ENCODE measurements around the gene SELENOP. TPM values are rescaled to one million over a fixed set of nuclear protein-coding genes. Genes with fewer than 3 reads are reported as not detected.

Gene SELENOP
- total RNA-seq, 4 donors from 2014 or later: 323 to 965 (median 866) TPM

DNA sequence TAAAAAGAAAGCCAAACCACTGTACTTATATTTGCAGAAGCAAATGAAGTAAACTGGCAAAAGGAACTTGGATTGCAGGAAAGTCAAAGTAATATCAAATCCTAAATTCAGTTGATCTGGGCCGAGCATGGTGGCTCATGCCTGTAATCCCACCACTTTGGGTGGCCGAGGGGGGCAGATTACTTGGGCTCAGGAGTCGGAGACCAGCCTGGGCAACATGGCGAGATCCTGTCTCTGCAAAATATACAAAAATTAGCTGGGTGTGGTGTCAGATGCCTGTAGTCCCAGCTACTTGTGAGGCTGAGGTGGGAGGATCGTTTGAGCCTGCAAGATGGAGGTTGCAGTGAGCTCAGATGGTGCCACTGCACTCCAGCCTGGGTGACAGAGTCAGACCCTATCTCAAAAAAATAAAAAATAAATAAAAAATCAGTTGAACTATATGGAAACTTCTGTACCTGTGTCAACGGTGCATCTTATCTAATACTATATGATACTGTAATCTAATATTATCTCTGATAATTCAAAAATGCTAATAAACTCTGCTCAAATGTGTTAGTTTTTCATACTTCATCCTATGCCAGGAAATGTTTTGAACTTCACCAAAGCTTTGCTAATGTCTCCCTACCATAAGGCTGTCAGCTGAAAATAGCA lies 10.1 kb downstream of the SELENOP start:
- Histone ChIP-seq H3K9me3 (peaks cover 0 to 12% (median 0%) of the 10 kb centered on the region in 4 donors), H3K27ac (no peak overlapping the region), H3K4me3 (no peak overlapping the region), H3K27me3 (no peaks in the 10 kb centered on the region), H3K4me1 (peaks cover 0 to 21% (median 8%) of the 10 kb centered on the region in 4 donors), H3K36me3 (peaks cover 0 to 88% (median 6%) of the 10 kb centered on the region in 3 donors)
- TF ChIP-seq POLR2A (IDR thresholded peaks at IDR 0.05): no peak
- TF ChIP-seq CTCF (IDR thresholded peaks at IDR 0.05): no peak
- TF ChIP-seq EP300 (IDR thresholded peaks at IDR 0.05): no peak
- no peak for DNase-seq (ENCODE audit: low spot score in 2 of 2)
- 90 to 94% methylated on average over 6 of the region's 6 CpGs for WGBS, 2 donors

DNA sequence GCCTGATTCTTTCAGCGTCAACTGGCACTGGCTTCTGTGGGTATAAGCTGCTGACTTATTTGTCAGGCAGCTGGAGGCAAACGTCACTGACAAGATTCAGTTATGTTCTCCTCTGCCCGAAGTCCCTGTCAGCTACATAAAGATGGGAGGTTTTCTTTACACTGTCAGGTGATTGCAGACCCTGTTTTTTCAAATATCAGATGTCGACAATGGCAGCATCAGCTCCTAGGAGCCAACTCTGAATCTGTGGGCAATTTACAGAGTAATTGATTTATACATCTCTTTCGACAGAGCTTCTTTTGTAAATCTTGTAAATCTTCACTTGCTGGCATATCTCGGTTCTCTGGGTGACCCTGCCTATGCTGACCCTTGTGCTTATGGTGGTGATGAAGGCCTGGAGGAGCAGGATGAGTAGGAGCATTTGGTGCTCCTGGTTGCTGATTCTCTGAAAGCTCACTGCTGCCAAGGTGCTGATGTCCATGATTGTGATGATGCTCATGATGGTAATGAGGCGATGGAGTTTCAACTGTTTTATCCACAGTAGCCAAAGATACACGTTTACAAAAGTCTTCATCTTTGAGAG lies 10.9 kb downstream of the SELENOP start:
- no peak for DNase-seq (ENCODE audit: low spot score in 2 of 2)
- H3K4me1 ChIP-seq: peaks cover 0 to 13% (median 4%) of the 10 kb centered on the region in 4 donors
- peaks cover 0 to 80% (median 6%) of the 10 kb centered on the region in 3 donors for H3K36me3 ChIP-seq
- WGBS, 2 donors: 85% methylated on average over 8 of the region's 8 CpGs
- no peak overlapping the region for H3K4me3 ChIP-seq
- peaks cover 0 to 12% (median 0%) of the 10 kb centered on the region in 4 donors for H3K9me3 ChIP-seq
- TF ChIP-seq CTCF (IDR thresholded peaks at IDR 0.05) (no peak), POLR2A (IDR thresholded peaks at IDR 0.05) (no peak), EP300 (IDR thresholded peaks at IDR 0.05) (no peak)
- H3K27ac ChIP-seq: no peak overlapping the region
- H3K27me3 ChIP-seq: no peaks in the 10 kb centered on the region

DNA sequence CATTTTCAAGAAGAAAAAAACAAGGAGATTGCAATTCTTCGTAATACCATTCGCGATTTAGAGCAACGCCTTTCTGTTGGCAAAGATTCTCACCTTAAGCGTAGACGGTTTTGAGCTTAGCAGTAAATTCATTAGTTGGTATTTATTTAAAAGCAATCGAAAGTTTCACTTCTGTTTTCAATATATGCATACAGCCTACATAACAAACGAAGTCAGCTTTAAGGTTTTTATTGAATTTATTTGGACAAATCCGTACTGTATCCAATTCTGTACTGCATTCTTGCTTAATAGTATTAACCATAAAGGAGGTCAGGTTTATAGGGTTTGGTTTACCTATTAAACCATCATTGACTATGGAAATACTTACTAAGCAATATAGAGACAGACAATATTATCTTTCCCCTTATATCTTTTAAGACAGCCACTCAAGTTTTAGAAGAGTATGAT lies 12.0 kb downstream of the SELENOP start:
- H3K9me3 ChIP-seq: peaks cover 0 to 12% (median 0%) of the 10 kb centered on the region in 4 donors
- peaks cover 0 to 2% (median 0%) of the 10 kb centered on the region in 4 donors for H3K4me1 ChIP-seq
- 89 to 95% methylated on average over 9 of the region's 9 CpGs for WGBS, 2 donors
- DNase-seq (ENCODE audit: low spot score in 2 of 2): no peak
- no peaks in the 10 kb centered on the region for H3K27me3 ChIP-seq
- H3K4me3 ChIP-seq: no peak overlapping the region
- no peak overlapping the region for H3K27ac ChIP-seq
- no peak for TF ChIP-seq EP300 (IDR thresholded peaks at IDR 0.05)
- no peak for TF ChIP-seq CTCF (IDR thresholded peaks at IDR 0.05)
- TF ChIP-seq POLR2A (IDR thresholded peaks at IDR 0.05): no peak
- H3K36me3 ChIP-seq: peaks cover 0 to 69% (median 6%) of the 10 kb centered on the region in 3 donors

DNA sequence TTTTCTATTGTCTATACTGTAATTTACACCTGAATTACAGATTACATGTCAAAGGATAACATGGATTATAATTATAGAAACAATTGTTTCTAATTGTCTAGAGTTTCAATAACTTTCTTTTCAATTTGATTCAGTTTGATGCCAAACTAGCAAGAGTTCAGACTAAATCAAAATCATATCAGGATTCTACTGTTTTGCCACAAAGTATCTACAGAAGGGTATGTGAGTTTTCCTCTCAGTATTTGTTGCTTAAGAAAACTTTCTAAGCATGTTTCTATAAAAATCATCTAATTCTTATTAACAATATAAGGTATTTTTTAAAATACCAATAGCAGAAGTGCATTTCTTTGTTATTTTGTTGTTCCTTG lies 12.5 kb downstream of the SELENOP start:
- Histone ChIP-seq H3K36me3 (peaks cover 0 to 64% (median 6%) of the 10 kb centered on the region in 3 donors), H3K27me3 (no peaks in the 10 kb centered on the region), H3K27ac (no peak overlapping the region), H3K4me3 (no peak overlapping the region), H3K4me1 (no peaks in the 10 kb centered on the region), H3K9me3 (peaks cover 0 to 12% (median 0%) of the 10 kb centered on the region in 4 donors)
- TF ChIP-seq POLR2A (IDR thresholded peaks at IDR 0.05): no peak
- no peak for TF ChIP-seq EP300 (IDR thresholded peaks at IDR 0.05)
- TF ChIP-seq CTCF (IDR thresholded peaks at IDR 0.05): no peak
- DNase-seq (ENCODE audit: low spot score in 2 of 2): no peak

Measured in tibial nerve (tissue), 4 donors.